Astrocyte (in vitro differentiated cells and primary cell): ENCODE results near the gene GREB1. TPM values are rescaled to one million over a fixed set of nuclear protein-coding genes. Genes with fewer than 3 reads are reported as not detected.

Source experiments
- DNase-seq: peaks from one replicate; pipeline ENCODE4 v3.0.0-alpha.2; 2010; ENCODE audit warnings: low read depth
- FAIRE-seq: peaks from 2 replicates; lab custom pipeline; 2011; peaks lifted over from hg19 to GRCh38; lab: Jason Lieb, UNC
- H2AFZ ChIP-seq: 2 replicates; pipeline ENCODE4 v1.6.0; 2012; ENCODE audit warnings: low read depth, low read length, inconsistent platforms
- H3K27ac ChIP-seq: 2 replicates; pipeline ENCODE4 v1.5.1; 2011; ENCODE audit warnings: low read depth, low read length, inconsistent platforms
- H3K27me3 ChIP-seq: 2 replicates; pipeline ENCODE4 v1.6.0; 2011; ENCODE audit warnings: low read length, inconsistent platforms; ENCODE audit not compliant: insufficient read depth
- H3K36me3 ChIP-seq: 2 replicates; pipeline ENCODE4 v1.5.1; 2011; ENCODE audit warnings: low read length, inconsistent platforms; ENCODE audit not compliant: insufficient read depth
- H3K4me1 ChIP-seq: 2 replicates; pipeline ENCODE4 v1.5.1; 2011; ENCODE audit warnings: low read length, inconsistent platforms; ENCODE audit not compliant: insufficient read depth
- H3K4me2 ChIP-seq: 2 replicates; pipeline ENCODE4 v1.6.0; 2012; ENCODE audit warnings: low read length, inconsistent platforms
- H3K4me3 ChIP-seq: 2 replicates; pipeline ENCODE4 v1.5.1; 2011; ENCODE audit warnings: low read depth, mild to moderate bottlenecking, low read length, inconsistent platforms; ENCODE audit not compliant: insufficient read depth
- H3K79me2 ChIP-seq: 2 replicates; pipeline ENCODE4 v1.6.0; 2012; ENCODE audit warnings: mild to moderate bottlenecking, low read length, inconsistent platforms; ENCODE audit not compliant: insufficient read depth
- H3K9ac ChIP-seq: 2 replicates; pipeline ENCODE4 v1.6.0; 2012; ENCODE audit warnings: mild to moderate bottlenecking, low read length, inconsistent platforms
- H3K9me3 ChIP-seq: 2 replicates; pipeline ENCODE4 v1.5.1; 2012; ENCODE audit warnings: low read depth, mild to moderate bottlenecking, low read length, inconsistent platforms; ENCODE audit not compliant: insufficient read depth
- H4K20me1 ChIP-seq: 2 replicates; pipeline ENCODE4 v1.6.0; 2012; ENCODE audit warnings: low read length, inconsistent platforms; ENCODE audit not compliant: insufficient read depth
- H3K27ac Mint-ChIP-seq: one replicate; pipeline ENCODE4 v1.8.0; 2021; ENCODE audit warnings: mild to moderate bottlenecking, mixed read lengths; ENCODE audit not compliant: unreplicated experiment
- H3K27me3 Mint-ChIP-seq: one replicate; pipeline ENCODE4 v1.8.0; 2021; ENCODE audit warnings: low read depth, mixed read lengths; ENCODE audit not compliant: unreplicated experiment
- H3K36me3 Mint-ChIP-seq: one replicate; pipeline ENCODE4 v1.8.0; 2021; ENCODE audit warnings: low read depth, mixed read lengths; ENCODE audit not compliant: unreplicated experiment
- H3K4me1 Mint-ChIP-seq: one replicate; pipeline ENCODE4 v1.8.0; 2021; ENCODE audit warnings: low read depth, mixed read lengths; ENCODE audit not compliant: unreplicated experiment
- H3K4me3 Mint-ChIP-seq: one replicate; pipeline ENCODE4 v1.8.0; 2021; ENCODE audit warnings: mild to moderate bottlenecking, moderate library complexity, mixed read lengths; ENCODE audit not compliant: unreplicated experiment
- H3K9me3 Mint-ChIP-seq: one replicate; pipeline ENCODE4 v1.8.0; 2021; ENCODE audit warnings: mild to moderate bottlenecking, mixed read lengths; ENCODE audit not compliant: unreplicated experiment
- EZH2 ChIP-seq: IDR thresholded peaks from 2 replicates; pipeline ENCODE4 v1.6.1; 2012; ENCODE audit warnings: mild to moderate bottlenecking, low read length, inconsistent platforms; ENCODE audit not compliant: insufficient read depth
- total RNA-seq: library from RNA; stranded (reverse); gene quantifications from 2 replicates; pipeline ENCODE4 v1.2.1, GENCODE V29; 2021
- TF ChIP-seq, protein P1 (sequence below): IDR thresholded peaks from 2 replicates; pipeline ENCODE4 v1.5.1; 2011; ENCODE audit warnings: low read depth, mild to moderate bottlenecking, inconsistent platforms, low read length, moderate library complexity; ENCODE audit not compliant: insufficient read depth

GREB1 gene
- total RNA-seq, 1 donor from 2014 or later: 14.5 TPM

DNA sequence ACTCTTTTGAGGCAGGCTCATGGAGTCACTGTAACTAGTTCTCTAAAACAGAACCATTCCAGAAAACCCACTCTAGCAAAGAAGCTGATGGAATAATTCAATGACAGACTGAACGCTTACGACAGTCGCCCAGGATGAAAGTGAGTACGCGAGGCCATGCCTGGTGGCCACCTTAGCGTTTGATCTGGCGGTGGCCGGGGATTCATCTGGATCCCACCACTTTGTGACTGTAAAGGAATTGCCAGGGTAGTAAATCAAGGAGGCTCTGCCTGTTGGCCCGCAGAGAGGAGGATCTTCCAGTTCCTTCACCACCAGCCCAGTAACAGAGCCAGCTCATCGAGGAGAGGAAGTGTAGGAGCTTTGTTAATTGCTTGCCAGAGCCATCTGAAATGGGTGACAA, 34.6 kb downstream of the GREB1 start:
- Histone ChIP-seq H3K9me3 (no peaks in the 10 kb centered on the region), H3K79me2 (no peaks in the 10 kb centered on the region), H3K36me3 (no peaks in the 10 kb centered on the region), H3K4me3 (no peak overlapping the region), H4K20me1 (no peaks in the 10 kb centered on the region), H2AFZ (no peak overlapping the region), H3K4me1 (peaks cover 6% of the 10 kb centered on the region), H3K4me2 (no peak overlapping the region), H3K27ac (no peak overlapping the region), H3K27me3 (peaks cover 12% of the 10 kb centered on the region), H3K9ac (no peak overlapping the region)
- H3K4me3 Mint-ChIP-seq: no peak overlapping the region
- no peak overlapping the region for H3K27ac Mint-ChIP-seq
- H3K27me3 Mint-ChIP-seq: peaks cover 16% of the 10 kb centered on the region
- FAIRE-seq: no peak
- no peak for DNase-seq
- peaks cover 4% of the 10 kb centered on the region for H3K36me3 Mint-ChIP-seq
- TF ChIP-seq, protein P1, sequence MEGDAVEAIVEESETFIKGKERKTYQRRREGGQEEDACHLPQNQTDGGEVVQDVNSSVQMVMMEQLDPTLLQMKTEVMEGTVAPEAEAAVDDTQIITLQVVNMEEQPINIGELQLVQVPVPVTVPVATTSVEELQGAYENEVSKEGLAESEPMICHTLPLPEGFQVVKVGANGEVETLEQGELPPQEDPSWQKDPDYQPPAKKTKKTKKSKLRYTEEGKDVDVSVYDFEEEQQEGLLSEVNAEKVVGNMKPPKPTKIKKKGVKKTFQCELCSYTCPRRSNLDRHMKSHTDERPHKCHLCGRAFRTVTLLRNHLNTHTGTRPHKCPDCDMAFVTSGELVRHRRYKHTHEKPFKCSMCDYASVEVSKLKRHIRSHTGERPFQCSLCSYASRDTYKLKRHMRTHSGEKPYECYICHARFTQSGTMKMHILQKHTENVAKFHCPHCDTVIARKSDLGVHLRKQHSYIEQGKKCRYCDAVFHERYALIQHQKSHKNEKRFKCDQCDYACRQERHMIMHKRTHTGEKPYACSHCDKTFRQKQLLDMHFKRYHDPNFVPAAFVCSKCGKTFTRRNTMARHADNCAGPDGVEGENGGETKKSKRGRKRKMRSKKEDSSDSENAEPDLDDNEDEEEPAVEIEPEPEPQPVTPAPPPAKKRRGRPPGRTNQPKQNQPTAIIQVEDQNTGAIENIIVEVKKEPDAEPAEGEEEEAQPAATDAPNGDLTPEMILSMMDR: no peak
- no peaks in the 10 kb centered on the region for H3K9me3 Mint-ChIP-seq
- H3K4me1 Mint-ChIP-seq: peaks cover 22% of the 10 kb centered on the region

DNA sequence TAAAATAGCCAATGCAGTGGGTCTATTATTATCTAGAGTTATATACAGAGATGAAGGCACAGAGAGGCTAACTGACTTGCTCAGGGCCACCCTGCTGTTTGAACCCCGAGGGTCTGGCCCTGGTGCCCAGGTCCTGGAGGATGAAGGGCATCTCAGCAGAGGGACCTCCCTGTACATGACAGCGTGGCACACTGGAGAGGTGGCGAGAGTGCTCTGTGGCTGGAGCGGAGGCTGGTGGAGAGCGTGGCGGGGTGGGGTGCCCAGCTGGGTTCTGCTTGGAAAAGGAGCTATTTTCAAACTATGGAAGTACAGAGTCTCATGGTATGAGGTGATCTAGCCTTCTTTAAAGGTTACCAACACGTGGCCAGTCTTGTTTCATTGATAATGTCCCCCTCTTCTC, 35.8 kb downstream of the GREB1 start:
- Mint-ChIP-seq H3K9me3 (no peaks in the 10 kb centered on the region), H3K27ac (no peak overlapping the region), H3K36me3 (no peaks in the 10 kb centered on the region), H3K4me3 (no peak overlapping the region), H3K27me3 (peaks cover 18% of the 10 kb centered on the region), H3K4me1 (peaks cover 27% of the 10 kb centered on the region)
- H3K4me3 ChIP-seq: no peak overlapping the region
- no peak overlapping the region for H3K4me2 ChIP-seq
- H3K27ac ChIP-seq: no peak overlapping the region
- H3K4me1 ChIP-seq: peaks cover 16% of the 10 kb centered on the region
- DNase-seq: no peak
- H3K79me2 ChIP-seq: no peaks in the 10 kb centered on the region
- H3K36me3 ChIP-seq: no peaks in the 10 kb centered on the region
- H2AFZ ChIP-seq: no peak overlapping the region
- FAIRE-seq: no peak
- H3K27me3 ChIP-seq: peaks cover 12% of the 10 kb centered on the region
- TF ChIP-seq EZH2: no peak
- TF ChIP-seq, protein P1: no peak
- no peaks in the 10 kb centered on the region for H3K9me3 ChIP-seq
- no peak overlapping the region for H3K9ac ChIP-seq
- H4K20me1 ChIP-seq: no peaks in the 10 kb centered on the region

DNA sequence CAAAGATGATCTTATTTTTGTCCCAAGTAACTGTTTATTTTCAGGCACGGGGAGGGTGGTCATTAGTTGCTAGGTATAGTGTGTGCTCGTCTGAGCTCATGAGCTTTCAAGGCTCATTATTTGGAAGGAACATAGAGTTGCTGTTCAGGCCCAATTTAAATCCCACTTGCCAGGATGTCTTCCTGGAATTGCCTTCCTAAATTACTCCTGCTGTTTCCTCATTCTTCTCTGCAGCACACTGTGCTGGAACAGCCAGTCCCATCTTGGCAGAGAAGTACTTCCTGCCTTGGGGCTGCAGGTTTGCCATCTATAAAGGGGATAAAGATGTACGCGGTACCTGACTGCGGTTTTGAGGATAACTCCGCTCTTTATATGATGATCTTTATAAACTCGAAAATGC, 37.3 kb downstream of the GREB1 start:
- no peaks in the 10 kb centered on the region for H3K79me2 ChIP-seq
- no peaks in the 10 kb centered on the region for H4K20me1 ChIP-seq
- no peak for TF ChIP-seq EZH2
- TF ChIP-seq, protein P1: no peak
- H2AFZ ChIP-seq: no peak overlapping the region
- Mint-ChIP-seq H3K27me3 (peaks cover 24% of the 10 kb centered on the region), H3K4me3 (no peak overlapping the region), H3K9me3 (peaks cover 1% of the 10 kb centered on the region), H3K4me1 (peaks cover 36% of the 10 kb centered on the region), H3K27ac (no peak overlapping the region), H3K36me3 (no peaks in the 10 kb centered on the region)
- H3K27ac ChIP-seq: no peak overlapping the region
- FAIRE-seq (no peak), DNase-seq (no peak)
- no peak overlapping the region for H3K4me2 ChIP-seq
- no peak overlapping the region for H3K4me3 ChIP-seq
- H3K27me3 ChIP-seq: peaks cover 12% of the 10 kb centered on the region
- peaks cover 16% of the 10 kb centered on the region for H3K4me1 ChIP-seq
- H3K9ac ChIP-seq: no peak overlapping the region
- H3K9me3 ChIP-seq: no peaks in the 10 kb centered on the region
- H3K36me3 ChIP-seq: no peaks in the 10 kb centered on the region
